Inferior parietal cortex (tissue), 1 donor: ENCODE measurements around the gene MAP4K1.
"Not testable (repeated sequence)": the region's sequence is repeated elsewhere in the genome, so short reads cannot be mapped to it uniquely, and the experiment has no call there.

Experiments
- DNase-seq: peaks from one replicate; pipeline ENCODE4 v3.0.0-alpha.2; 2016; ENCODE audit errors: extremely low spot score

MAP4K1 gene

DNA sequence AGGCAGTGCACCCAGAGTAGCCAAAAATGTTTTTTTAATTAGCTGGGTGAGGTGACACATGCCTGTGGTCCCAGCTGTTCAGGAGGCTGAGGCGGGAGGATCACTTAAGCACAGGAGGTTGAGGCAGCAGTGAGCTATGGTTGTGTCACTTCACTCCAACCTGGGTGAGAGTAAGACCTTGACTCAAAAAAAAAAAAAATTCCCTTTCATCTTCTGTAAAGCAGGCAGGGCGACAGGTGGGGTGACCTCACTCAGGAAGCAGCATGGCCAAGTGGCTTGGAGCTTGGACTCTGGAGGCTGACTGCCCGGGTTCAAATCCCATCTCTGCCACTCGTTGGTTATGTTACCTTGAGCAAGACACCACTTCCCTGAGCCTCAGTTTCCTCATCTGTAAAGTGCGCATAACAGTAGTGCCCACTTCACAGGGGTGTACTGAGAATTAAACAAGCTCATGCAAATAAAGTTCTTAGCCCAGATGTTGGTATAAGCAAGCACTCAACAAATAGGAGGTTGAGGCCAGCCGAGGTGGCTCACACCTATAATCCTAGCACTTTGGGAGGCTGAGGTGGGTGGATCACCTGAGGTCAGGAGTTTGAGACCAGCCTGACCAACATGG, 48.3 kb downstream of the MAP4K1 start:
- no peak for DNase-seq

GRCh38 chr19:38565691-38566105, 52.1 kb downstream of the MAP4K1 start:
- no peak for DNase-seq

DNA sequence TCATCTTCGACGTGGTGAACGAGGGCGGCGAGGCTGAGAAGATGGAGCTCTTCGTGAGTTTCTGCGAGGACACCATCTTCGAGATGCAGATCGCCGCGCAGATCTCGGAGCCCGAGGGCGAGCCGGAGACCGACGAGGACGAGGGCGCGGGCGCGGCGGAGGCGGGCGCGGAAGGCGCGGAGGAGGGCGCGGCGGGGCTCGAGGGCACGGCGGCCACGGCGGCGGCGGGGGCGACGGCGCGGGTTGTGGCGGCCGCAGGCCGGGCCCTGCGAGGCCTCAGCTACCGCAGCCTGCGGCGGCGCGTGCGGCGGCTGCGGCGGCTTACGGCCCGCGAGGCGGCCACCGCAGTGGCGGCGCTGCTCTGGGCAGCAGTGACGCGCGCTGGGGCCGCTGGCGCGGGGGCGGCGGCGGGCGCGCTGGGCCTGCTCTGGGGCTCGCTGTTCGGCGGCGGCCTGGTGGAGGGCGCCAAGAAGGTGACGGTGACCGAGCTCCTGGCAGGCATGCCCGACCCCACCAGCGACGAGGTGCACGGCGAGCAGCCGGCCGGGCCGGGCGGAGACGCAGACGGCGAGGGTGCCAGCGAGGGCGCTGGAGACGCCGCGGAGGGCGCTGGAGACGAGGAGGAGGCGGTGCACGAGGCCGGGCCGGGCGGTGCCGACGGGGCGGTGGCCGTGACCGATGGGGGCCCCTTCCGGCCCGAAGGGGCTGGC, 52.6 kb downstream of the MAP4K1 start:
- no peak for DNase-seq

DNA sequence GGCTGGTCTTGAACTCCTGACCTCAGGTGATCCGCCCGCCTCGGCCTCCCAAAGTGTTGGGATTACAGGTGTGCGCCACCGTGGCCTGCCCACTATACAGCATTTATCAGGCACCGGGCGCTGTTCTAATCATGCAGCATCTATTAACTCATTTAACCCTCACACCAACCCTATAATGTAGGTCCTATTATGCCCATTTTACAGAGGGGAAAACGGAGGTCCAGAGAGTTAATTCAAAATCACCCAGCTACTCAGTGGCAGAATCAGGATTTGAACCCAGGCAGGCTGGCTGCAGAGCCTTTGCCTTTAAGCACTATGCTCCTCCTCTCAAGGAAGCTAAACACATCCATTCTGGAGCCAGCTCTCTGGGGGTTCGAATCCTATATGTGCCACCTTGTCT, 54.3 kb downstream of the MAP4K1 start:
- no peak for DNase-seq

GRCh38 chr19:38562096-38562495, 55.7 kb downstream of the MAP4K1 start:
- DNase-seq: no peak

DNA sequence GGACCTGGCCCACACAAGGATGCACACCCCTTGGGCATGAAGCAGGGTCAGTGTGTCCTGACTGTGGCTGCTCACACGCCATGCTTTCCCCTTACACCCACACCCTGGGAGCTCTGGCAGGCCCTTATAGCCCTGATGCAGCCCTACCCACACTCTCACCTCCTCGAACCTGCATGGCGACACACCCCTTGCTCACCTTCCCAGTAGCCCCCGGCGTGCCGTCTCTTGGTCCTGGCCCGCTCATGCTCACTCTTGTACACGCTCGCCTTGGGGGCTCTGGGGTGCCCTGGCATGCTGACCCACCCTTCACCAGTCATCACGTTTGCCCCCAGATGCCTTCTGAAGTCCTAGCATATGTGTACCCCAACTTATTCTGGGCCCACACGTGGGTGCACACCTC, 56.1 kb downstream of the MAP4K1 start:
- no peak for DNase-seq

- no peak for DNase-seq
Observed at GRCh38 chr19:38561053-38561606, 56.6 kb downstream of the MAP4K1 start.

- no peak for DNase-seq
Observed at GRCh38 chr19:38559428-38560401, 58.0 kb downstream of the MAP4K1 start.

DNA sequence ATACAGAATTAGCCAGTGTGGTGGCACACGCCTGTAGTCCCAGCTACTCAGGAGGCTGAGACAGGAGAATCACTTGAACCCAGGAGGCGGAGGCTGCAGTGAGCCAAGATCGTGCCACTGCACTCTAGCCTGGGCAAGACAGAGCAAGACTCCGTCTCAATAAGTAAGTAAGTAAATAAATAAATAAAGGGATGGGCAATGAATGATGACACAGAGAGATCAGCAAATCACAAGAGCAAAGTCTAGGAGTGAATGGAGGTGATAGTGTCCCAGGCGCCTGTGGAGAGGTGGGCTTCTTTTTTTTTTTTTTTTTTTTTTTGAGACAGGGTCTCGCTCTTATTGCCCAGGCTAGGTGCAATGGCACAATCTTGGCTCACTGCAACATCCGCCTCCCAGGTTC, 58.8 kb downstream of the MAP4K1 start:
- DNase-seq: not testable (repeated sequence)

- DNase-seq: no peak
Observed at GRCh38 chr19:38557205-38557799, 60.5 kb downstream of the MAP4K1 start.

DNA sequence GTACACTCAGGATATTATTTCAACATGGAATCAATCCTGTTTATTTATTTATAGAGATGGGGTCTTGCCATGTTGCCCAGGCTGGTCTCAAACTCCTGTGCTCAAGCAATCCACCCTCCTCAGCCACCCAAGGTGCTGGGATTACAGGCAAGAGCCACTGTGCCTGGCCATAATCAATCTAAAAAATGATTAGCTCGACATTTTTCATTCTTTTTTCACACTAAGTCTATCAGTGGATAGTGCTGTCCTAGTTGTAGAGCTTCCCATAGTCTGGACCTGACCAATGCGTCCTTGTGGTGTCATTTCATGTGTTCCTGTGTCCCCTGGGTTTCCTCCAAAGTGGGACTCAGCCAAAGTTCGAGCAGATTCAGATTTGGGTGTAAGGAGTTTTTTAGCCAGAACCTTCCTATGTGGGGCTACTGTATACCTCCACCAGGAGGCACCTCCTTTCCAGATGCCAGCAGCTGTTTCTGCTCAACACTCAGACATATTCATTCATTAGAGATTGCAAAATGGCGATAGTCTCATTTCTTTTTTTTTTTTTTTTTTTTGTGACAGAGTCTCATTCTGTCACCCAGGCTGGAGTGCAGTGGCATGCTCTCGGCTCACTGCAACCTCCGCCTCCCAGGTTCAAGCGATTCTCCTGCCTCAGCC, 61.1 kb downstream of the MAP4K1 start:
- DNase-seq: no peak

- DNase-seq: no peak
Observed at GRCh38 chr19:38555200-38555599, 62.6 kb downstream of the MAP4K1 start.

DNA sequence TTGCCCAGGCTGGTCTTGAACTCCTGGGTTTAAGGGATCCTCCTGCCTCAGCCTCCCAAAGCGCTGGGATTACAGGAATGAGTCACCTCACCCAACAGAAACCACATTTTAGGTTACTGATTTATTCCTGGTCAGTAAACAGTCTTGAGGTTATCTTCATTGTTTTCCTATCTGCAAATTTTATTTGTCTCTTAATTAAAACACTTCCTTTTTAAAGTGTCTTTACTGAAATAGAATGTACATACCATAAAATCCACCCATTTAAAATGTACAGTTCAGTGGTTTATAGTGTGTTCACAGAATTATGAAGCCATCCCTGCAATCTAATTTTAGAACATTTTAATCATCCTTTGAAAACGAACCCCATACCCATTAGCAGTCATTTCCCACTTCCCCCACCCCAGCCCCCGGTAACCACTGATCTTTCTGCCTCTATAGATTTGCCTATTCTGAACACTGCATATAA, 63.0 kb downstream of the MAP4K1 start:
- DNase-seq: no peak

DNA sequence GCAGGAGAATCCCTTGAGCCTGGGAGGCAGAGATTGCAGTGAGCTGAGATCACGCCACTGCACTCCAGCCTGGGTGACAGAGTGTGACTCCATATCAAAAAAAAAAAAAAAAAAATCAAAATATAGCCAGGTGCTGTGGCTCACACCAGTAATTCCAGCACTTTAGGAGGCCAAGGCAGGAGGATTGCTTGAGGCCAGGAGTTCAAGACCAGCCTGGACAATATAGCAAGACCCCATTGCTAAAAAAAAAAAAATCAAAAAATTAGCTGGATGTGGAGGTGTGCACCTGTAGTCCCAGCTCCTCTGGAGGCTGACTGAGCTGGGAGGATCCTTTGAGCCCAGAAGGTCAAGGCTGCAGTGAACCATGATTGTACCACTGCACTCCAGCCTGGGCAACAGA, 64.5 kb downstream of the MAP4K1 start:
- not testable (repeated sequence) for DNase-seq

- no peak for DNase-seq
Observed at GRCh38 chr19:38551450-38551813, 66.3 kb downstream of the MAP4K1 start.

DNA sequence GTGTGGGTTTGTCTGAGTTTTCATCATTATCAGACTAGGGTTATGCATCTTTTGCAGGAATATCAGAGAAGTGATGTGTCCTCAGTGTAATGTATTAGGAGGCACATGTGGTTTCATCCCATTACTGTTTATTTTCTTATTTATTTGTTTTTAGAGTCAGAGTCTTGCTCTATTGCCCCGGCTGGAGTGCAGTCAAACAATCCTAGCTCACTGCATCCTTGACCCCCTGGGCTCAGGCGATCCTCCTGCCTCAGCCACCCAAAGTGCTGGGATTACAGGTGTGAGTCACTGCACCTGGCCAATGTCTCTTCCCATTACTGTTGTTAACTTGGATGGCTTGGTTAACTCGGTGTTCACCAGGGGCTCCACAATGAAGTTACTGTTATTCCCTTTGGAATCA, 67.4 kb downstream of the MAP4K1 start:
- no peak for DNase-seq

DNA sequence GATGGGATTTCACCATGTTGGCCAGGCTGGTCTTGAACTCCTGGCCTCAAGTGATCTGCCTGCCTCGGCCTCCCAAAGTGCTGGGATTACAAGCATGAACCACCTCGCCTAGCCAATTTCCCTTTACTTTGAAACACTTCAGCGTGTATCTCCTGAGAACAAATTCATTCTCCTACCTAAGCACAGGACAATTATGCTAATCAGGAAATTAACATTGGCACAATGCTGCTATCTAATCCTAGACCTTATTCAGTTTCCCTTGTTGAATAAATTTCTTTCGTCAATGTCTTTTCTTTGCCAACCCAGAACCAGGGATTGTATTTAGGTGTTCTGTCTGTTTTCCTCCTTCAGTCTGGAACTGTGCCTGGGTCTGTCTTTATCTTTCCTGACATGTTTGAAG, 67.8 kb downstream of the MAP4K1 start:
- DNase-seq: no peak

- no peak for DNase-seq
Observed at GRCh38 chr19:38549061-38549460, 68.7 kb downstream of the MAP4K1 start.

GRCh38 chr19:38547421-38547820, 70.3 kb downstream of the MAP4K1 start:
- DNase-seq: no peak

DNA sequence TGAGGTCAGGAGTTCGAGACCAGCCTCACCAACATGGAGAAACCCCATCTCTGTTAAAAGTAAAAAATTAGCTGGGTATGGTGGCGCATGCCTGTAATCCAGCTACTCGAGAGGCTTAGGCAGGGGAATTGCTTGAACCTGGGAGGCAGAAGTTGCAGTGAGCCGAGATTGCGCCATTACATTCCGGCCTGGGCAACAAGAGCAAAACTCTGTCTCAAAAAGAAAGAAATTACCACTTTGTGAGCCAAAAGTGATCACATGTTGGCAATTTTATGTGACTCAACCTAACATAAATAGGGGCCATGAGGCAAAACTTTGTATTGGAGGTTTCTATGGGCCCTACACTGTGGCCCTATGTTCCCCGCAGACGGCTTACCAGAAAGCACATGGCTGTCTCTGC, 72.2 kb downstream of the MAP4K1 start:
- DNase-seq: no peak
